NB4 (cell line): ENCODE data around the gene FAXDC2.

Experiments
- CTCF ChIP-seq: IDR thresholded peaks from one replicate; pipeline ENCODE4 v1.5.1; 2012; ENCODE audit warnings: low read depth, low read length
- MYC ChIP-seq: IDR thresholded peaks from 2 replicates; pipeline ENCODE4 v1.6.1; 2011; ENCODE audit warnings: low read depth, low read length

- TF ChIP-seq MYC (no peak), CTCF (no peak)
These were observed 74.2 kb downstream of the FAXDC2 start for GRCh38 chr5:154776167-154776566.
